Measurements from ENCODE around the gene TAF1C.

GRCh38 chr16:84223456-84223855, 36.6 kb upstream of the TAF1C start:
- TF ChIP-seq CTCF (conservative IDR thresholded peaks at IDR 0.05; ENCODE audit: low read depth in 2 of 2): no peak
- no peak for TF ChIP-seq EZH2 (IDR thresholded peaks at IDR 0.05; ENCODE audit: low read depth, unreplicated experiment)
- TF ChIP-seq POLR2AphosphoS5 (IDR thresholded peaks at IDR 0.05; ENCODE audit: low read depth): no peak
- no peak for TF ChIP-seq JUNB (IDR thresholded peaks at IDR 0.05; ENCODE audit: unreplicated experiment)
- TF ChIP-seq STAT1 (IDR thresholded peaks at IDR 0.05; ENCODE audit: unreplicated experiment): no peak
- TF ChIP-seq REST (IDR thresholded peaks at IDR 0.05; ENCODE audit: unreplicated experiment): no peak
- TF ChIP-seq EZH2phosphoT487 (IDR thresholded peaks at IDR 0.05; ENCODE audit: unreplicated experiment): no peak
- TF ChIP-seq CREB1 (CRISPR knock-in tag; IDR thresholded peaks at IDR 0.05; ENCODE audit: low read depth): no peak
- no peak for TF ChIP-seq ZNF331 (CRISPR knock-in tag; IDR thresholded peaks at IDR 0.05; ENCODE audit: low read depth)
- TF ChIP-seq ETS1 (IDR thresholded peaks at IDR 0.05): no peak
- no peak for TF ChIP-seq NANOG (IDR thresholded peaks at IDR 0.05; ENCODE audit: borderline replicate concordance)

Data from GM23338 (cell line).